ENCODE data around the gene PITX2. TPM values are rescaled to one million over a fixed set of nuclear protein-coding genes. Genes with fewer than 3 reads are reported as not detected.

PITX2 gene
- total RNA-seq, 1 donor from 2014 or later = 0.29 TPM

DNA sequence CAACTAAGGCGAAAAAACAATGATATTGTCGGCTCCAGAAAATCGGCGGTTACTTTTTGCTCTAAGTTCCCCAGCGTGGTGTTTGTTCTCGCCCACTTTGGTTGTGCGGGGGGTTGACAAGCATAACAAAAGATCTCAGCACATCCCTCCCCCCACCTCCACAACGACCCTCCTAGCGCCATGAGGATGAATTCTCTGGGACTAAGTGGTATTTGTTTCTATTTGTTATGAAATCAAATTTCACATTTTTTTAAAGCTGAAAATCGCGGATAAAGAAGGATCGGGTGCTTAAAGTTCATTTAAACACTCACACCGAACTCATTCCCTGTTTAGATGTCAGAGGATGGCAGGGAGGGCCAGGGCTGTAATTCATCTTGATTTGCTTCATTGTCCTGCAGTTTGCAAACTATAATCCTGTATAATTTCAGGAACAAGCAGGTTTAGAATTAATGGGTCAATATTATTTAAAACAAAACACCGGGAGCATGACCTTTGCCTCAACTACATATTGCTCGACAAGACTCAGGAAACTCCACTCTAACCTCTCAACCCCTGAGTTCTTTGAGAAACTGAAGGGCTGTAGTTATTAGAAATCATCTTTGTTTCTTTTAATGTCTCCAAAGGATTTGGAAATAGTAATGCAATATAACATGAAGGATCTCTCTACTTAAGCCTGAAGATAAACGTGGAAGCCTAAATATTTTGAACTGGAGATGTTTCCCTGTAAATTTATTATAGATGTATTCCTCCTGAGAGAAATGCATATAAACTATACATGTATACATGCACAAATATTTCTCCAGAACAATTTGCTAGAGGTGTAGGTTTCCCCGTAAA, 6.4 kb downstream of the PITX2 start:
- H3K27me3 ChIP-seq (ENCODE audit: control insufficient read depth, insufficient read depth, low read length) = peaks cover 81% of the 10 kb centered on the region
- TF ChIP-seq, protein P1, sequence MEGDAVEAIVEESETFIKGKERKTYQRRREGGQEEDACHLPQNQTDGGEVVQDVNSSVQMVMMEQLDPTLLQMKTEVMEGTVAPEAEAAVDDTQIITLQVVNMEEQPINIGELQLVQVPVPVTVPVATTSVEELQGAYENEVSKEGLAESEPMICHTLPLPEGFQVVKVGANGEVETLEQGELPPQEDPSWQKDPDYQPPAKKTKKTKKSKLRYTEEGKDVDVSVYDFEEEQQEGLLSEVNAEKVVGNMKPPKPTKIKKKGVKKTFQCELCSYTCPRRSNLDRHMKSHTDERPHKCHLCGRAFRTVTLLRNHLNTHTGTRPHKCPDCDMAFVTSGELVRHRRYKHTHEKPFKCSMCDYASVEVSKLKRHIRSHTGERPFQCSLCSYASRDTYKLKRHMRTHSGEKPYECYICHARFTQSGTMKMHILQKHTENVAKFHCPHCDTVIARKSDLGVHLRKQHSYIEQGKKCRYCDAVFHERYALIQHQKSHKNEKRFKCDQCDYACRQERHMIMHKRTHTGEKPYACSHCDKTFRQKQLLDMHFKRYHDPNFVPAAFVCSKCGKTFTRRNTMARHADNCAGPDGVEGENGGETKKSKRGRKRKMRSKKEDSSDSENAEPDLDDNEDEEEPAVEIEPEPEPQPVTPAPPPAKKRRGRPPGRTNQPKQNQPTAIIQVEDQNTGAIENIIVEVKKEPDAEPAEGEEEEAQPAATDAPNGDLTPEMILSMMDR (IDR thresholded peaks at IDR 0.05; ENCODE audit: insufficient read depth, low read length, poor library complexity, severe bottlenecking) = no peak
- no peak overlapping the region for H3K4me3 ChIP-seq (ENCODE audit: low read depth, low read length)
- H3K36me3 ChIP-seq (ENCODE audit: control insufficient read depth, insufficient read depth, low read length) = no peaks in the 10 kb centered on the region
- no peak for DNase-seq (ENCODE audit: low read depth)

DNA sequence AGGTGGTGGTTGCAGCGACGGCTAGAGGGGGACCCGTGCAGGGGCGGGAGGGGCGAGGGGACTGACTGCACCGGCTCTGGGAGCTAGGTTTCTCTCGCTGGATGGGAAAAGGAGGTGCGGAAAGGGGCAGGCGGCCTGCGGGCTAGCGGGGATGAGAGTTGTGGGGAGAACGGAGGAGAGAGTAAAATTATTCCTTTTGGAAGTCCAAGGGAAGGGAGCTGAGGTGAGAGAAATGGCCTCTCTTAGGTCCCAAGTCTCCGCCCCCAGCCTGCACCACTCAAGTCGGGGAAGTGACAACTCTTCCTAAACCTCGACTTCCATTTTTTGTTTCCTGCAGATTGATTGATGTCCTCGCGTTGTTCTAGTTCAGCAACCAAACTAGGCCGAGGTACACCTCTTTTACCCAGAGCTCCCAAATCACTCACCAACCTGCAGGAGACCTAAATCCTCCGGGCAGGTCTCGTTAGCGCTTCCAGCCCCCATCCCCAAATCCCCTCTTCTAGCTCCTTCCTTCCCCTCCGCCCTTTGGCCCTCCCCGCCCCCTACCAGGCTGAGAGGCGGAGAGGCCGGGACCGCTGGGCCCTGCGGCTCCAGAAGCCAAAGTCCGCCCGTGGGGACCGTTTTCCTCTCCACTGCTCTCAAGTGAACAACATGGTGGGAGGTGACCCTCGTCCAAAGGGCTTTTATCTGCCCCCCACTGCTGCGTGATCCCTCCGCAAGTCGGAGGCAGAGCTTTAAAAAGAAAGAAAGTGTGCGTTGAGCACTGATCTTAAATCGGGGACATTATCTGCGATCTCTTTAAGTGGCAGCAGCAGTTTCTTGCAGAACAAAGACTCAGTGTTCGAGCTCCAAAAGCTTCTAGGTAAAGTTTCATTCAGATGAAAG, 7.3 kb downstream of the PITX2 start:
- H3K27me3 ChIP-seq (ENCODE audit: control insufficient read depth, insufficient read depth, low read length) = peaks cover 72% of the 10 kb centered on the region
- TF ChIP-seq, protein P1 (IDR thresholded peaks at IDR 0.05; ENCODE audit: insufficient read depth, low read length, poor library complexity, severe bottlenecking) = no peak
- no peak for DNase-seq (ENCODE audit: low read depth)
- H3K36me3 ChIP-seq (ENCODE audit: control insufficient read depth, insufficient read depth, low read length) = no peaks in the 10 kb centered on the region
- H3K4me3 ChIP-seq (ENCODE audit: low read depth, low read length) = no peak overlapping the region

- no peak overlapping the region for H3K4me3 ChIP-seq (ENCODE audit: low read depth, low read length)
- TF ChIP-seq, protein P1 (IDR thresholded peaks at IDR 0.05; ENCODE audit: insufficient read depth, low read length, poor library complexity, severe bottlenecking) = no peak
- no peaks in the 10 kb centered on the region for H3K36me3 ChIP-seq (ENCODE audit: control insufficient read depth, insufficient read depth, low read length)
- peaks cover 66% of the 10 kb centered on the region for H3K27me3 ChIP-seq (ENCODE audit: control insufficient read depth, insufficient read depth, low read length)
- no peak for DNase-seq (ENCODE audit: low read depth)
Measured at GRCh38 chr4:110614976-110615352, 7.9 kb downstream of the PITX2 start.

GRCh38 chr4:110614173-110614963, 8.5 kb downstream of the PITX2 start:
- TF ChIP-seq, protein P1 (IDR thresholded peaks at IDR 0.05; ENCODE audit: insufficient read depth, low read length, poor library complexity, severe bottlenecking) = no peak
- no peak for DNase-seq (ENCODE audit: low read depth)
- Histone ChIP-seq H3K36me3 (ENCODE audit: control insufficient read depth, insufficient read depth, low read length) (no peaks in the 10 kb centered on the region), H3K27me3 (ENCODE audit: control insufficient read depth, insufficient read depth, low read length) (peaks cover 60% of the 10 kb centered on the region), H3K4me3 (ENCODE audit: low read depth, low read length) (no peak overlapping the region)

GRCh38 chr4:110613745-110614144, 9.1 kb downstream of the PITX2 start:
- Histone ChIP-seq H3K4me3 (ENCODE audit: low read depth, low read length) (no peak overlapping the region), H3K36me3 (ENCODE audit: control insufficient read depth, insufficient read depth, low read length) (no peaks in the 10 kb centered on the region), H3K27me3 (ENCODE audit: control insufficient read depth, insufficient read depth, low read length) (peaks cover 53% of the 10 kb centered on the region)
- TF ChIP-seq, protein P1 (IDR thresholded peaks at IDR 0.05; ENCODE audit: insufficient read depth, low read length, poor library complexity, severe bottlenecking) = no peak
- no peak for DNase-seq (ENCODE audit: low read depth)
